Measurements from ENCODE around the gene MRAS. TPM values are rescaled to one million over a fixed set of nuclear protein-coding genes. Genes with fewer than 3 reads are reported as not detected.

The MRAS gene
- total and polyA plus RNA-seq, 2 of the 13 experiments (the other 11 are each of a cell fraction or from before 2014, with no cell fraction given), result 8.8 to 36.2 TPM

GRCh38 chr3:138434276-138434874 is 86.0 kb downstream of the MRAS start, which contains the start of gene ESYT3 (continued):
- TF ChIP-seq ZUFSP (CRISPR knock-in tag; IDR thresholded peaks at IDR 0.05; ENCODE audit: borderline replicate concordance) (no peak), ZNF281 (CRISPR knock-in tag; IDR thresholded peaks at IDR 0.05; ENCODE audit: borderline replicate concordance) (no peak), TRAFD1 (CRISPR knock-in tag; IDR thresholded peaks at IDR 0.05; ENCODE audit: borderline replicate concordance) (0 out of 2 replicates have a peak, but pooled peaks have one; percentile 38), ZNF577 (CRISPR knock-in tag; IDR thresholded peaks at IDR 0.05; ENCODE audit: borderline replicate concordance, low read depth) (no peak), ZNF496 (CRISPR knock-in tag; IDR thresholded peaks at IDR 0.05; ENCODE audit: insufficient replicate concordance) (no peak), NR0B2 (CRISPR knock-in tag; IDR thresholded peaks at IDR 0.05) (peak; percentile 98), NRL (CRISPR knock-in tag; IDR thresholded peaks at IDR 0.05; ENCODE audit: borderline replicate concordance) (peak; percentile 94), REXO4 (CRISPR knock-in tag; IDR thresholded peaks at IDR 0.05; ENCODE audit: borderline replicate concordance) (peak; percentile 84), ZBTB21 (CRISPR knock-in tag; IDR thresholded peaks at IDR 0.05) (no peak), NFKBIZ (CRISPR knock-in tag; IDR thresholded peaks at IDR 0.05) (peak; percentile 95), RXRA (CRISPR knock-in tag; IDR thresholded peaks at IDR 0.05) (peak; percentile 52; the same call in 1 of the 2 replicates), MEIS1 (CRISPR knock-in tag; IDR thresholded peaks at IDR 0.05; ENCODE audit: borderline replicate concordance) (peak; percentile 89; the same call in 1 of the 2 replicates), FOXP1 (IDR thresholded peaks at IDR 0.05) (no peak), FOXP1 (CRISPR knock-in tag; IDR thresholded peaks at IDR 0.05) (peak; percentile 79), ZNF343 (CRISPR knock-in tag; IDR thresholded peaks at IDR 0.05) (peak; percentile 85; the same call in 1 of the 2 replicates), IKZF1 (IDR thresholded peaks at IDR 0.05) (no peak), SNAI1 (CRISPR knock-in tag; IDR thresholded peaks at IDR 0.05; ENCODE audit: borderline replicate concordance) (peak; percentile 96), GLI4 (CRISPR knock-in tag; IDR thresholded peaks at IDR 0.05; ENCODE audit: borderline replicate concordance) (peak; percentile 76; the same call in 1 of the 2 replicates), ZNF713 (CRISPR knock-in tag; IDR thresholded peaks at IDR 0.05) (peak; percentile 47; the same call in 1 of the 2 replicates), TBX3 (IDR thresholded peaks at IDR 0.05; ENCODE audit: borderline replicate concordance) (peak; percentile 65; the same call in 1 of the 2 replicates), ZNF17 (CRISPR knock-in tag; IDR thresholded peaks at IDR 0.05) (0 out of 2 replicates have a peak, but pooled peaks have one; percentile 67)
- TF ChIP-seq, protein P1, sequence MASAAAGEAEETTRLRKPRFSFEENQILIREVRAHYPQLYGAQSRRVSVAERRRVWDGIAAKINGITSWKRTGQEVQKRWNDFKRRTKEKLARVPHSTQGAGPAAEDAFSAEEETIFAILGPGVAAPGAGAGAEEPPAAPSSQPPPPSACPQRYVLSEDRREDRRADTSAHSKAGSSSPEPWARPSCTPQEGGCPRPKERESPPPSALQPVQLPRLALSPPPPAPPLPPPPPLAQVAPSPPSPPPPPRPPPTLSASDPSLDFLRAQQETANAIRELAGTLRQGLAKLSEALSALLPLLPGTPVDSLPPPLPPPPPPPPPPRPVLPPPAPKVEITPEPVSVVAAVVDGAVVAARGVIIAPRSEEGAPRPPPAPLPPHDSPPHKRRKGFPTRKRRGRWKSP (CRISPR knock-in tag; IDR thresholded peaks at IDR 0.05), result peak; percentile 98
